HG03432 (cell line): ENCODE results near the gene MRFAP1L1.
"Not testable (repeated sequence)": the region's sequence is repeated elsewhere in the genome, so short reads cannot be mapped to it uniquely, and the experiment has no call there.

Experiments
- ATAC-seq: cut with Tn5 transposase; IDR thresholded peaks from one replicate; pipeline ENCODE4 v1.9.1; 2021; ENCODE audit warnings: mild to moderate bottlenecking, moderate library complexity; ENCODE audit not compliant: unreplicated experiment

Gene MRFAP1L1

GRCh38 chr4:6734165-6734786 lies 24.6 kb upstream of the MRFAP1L1 start:
- ATAC-seq, result no peak

DNA sequence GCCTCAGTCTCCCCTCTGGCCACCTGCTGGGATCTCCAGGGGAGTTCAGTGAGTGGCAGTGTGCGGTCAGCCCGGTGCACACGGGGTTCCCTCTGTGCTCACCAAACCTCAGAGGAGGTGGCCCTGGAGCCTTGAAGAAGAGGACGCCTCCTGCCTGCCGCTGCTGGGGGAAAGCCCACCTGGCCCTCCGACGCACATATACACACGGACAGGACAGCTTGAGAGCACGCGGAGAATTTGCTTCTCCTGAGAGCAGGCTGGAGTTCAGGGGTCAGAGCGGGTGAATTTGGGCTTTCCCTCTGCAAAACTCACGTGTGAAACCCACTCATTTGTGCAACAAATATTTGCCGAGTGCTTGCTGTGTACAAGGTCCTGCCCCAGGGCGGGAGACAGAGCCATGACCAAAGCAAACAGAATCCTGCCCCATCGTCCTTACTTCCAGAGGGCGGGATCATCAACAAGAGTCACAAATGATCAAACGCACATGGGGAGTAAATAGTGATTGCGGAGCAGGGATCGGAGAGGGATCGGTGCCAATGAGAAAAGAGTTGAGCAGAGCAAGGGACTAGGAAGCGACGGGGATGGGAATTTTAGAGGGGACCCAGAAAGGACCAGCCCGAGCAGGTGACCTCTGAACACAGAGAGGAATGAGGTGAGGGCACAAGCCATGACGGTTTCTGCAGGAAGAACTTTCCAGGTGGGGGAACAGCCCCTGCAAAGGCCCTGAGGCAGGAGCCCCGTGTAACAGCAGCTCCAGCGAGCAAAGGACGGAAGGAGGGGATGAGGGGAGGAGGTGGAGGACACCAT lies 23.9 kb upstream of the MRFAP1L1 start:
- ATAC-seq, result no peak

GRCh38 chr4:6732441-6733357 lies 23.0 kb upstream of the MRFAP1L1 start:
- ATAC-seq, result no peak

- ATAC-seq, result no peak
Observed at GRCh38 chr4:6731780-6732179, 22.1 kb upstream of the MRFAP1L1 start.

DNA sequence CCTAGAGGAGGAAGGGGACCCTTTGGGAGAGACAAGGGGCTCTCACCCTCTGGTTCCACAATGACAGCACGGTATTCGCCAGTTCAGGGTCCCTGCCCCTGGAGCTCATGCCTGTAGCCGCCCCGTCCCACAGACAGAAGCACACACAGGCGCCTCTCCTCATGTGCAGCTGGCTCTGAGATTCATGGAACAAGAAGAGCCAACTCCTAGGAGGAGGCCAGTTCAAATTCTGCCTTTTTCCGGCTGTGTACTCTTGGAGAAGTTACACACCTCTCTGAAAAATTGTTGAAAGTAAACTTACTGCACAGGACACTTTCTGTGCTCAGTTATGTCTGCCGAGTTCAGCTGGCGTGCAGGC lies 21.6 kb upstream of the MRFAP1L1 start:
- no peak for ATAC-seq

- ATAC-seq, result no peak
Observed at GRCh38 chr4:6730603-6731317, 21.1 kb upstream of the MRFAP1L1 start.

- ATAC-seq, result no peak
Observed at GRCh38 chr4:6728320-6729029, 18.8 kb upstream of the MRFAP1L1 start.

DNA sequence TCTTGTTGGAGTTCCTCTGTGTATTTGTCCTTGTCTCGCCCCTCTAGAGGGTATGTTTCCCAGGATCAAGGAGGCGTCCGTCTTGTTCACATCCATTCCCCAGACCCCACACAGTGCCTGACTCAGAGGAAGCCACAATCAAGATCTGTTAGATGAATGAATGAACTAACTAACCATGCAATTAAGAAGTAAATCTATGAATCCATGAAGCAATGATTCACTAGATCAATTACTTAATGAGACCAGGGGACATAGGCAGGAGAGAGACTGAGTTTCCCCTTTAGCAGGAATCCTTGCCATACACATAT lies 18.2 kb upstream of the MRFAP1L1 start:
- no peak for ATAC-seq

DNA sequence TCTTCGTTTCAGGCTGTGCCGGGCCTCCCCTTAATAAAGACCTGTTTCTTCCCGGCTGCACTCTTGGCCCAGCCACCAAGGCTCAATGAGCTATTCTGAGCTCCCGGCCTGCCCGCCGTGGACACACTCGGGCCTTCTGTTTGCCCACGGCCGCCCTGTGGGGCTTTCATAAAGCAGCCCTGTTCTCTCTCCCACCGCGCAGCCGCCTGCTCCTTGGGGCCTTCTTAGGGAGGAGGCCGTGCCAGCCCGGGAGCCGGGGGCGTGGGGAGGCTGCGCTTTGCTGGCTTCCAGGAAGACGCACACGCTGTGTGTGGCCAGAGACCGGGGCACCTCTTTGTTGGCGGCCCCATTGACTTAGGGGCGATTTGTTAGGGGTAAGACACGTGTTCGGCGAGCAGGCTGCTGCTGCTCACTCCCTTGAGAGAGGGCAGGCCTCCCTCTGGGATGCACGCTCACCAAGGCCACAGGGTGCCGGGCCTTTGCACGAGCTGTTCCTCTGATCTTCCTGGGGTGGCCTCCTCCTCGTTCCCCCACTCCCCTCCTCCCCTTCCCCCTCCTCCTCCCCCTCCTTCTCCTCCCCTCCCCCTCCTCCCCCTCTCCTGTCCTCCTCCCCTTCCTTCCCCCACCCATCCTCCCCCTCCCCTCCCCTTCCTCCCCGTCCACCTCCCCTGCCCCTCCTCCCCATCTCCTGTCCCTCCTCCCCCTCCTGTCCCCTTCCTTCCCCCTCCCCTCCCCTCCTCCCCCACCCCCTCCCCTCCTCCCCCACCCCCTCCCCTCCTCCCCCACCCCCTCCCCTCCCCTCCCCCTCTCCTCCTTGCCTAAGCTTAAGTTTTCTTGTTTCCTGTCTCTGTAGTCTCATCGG lies 17.6 kb upstream of the MRFAP1L1 start:
- no peak for ATAC-seq

DNA sequence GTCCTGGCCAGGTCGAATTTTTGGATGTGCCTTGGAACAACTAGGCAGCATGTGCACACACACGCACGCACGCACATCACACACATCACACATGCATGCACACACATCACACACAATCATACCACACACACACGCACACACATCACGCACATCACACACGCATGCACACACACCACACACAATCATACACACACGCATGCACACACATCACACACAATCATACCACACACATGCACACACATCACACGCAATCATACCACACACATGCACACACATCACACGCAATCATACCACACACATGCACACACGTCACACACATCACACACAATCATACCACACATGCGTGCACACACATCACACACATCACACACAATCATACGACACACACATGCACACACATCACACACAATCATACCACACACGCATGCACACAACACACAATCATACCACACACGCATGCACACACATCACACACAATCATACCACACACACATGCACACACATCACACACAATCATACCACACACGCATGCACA lies 15.8 kb upstream of the MRFAP1L1 start:
- not testable (repeated sequence) for ATAC-seq

DNA sequence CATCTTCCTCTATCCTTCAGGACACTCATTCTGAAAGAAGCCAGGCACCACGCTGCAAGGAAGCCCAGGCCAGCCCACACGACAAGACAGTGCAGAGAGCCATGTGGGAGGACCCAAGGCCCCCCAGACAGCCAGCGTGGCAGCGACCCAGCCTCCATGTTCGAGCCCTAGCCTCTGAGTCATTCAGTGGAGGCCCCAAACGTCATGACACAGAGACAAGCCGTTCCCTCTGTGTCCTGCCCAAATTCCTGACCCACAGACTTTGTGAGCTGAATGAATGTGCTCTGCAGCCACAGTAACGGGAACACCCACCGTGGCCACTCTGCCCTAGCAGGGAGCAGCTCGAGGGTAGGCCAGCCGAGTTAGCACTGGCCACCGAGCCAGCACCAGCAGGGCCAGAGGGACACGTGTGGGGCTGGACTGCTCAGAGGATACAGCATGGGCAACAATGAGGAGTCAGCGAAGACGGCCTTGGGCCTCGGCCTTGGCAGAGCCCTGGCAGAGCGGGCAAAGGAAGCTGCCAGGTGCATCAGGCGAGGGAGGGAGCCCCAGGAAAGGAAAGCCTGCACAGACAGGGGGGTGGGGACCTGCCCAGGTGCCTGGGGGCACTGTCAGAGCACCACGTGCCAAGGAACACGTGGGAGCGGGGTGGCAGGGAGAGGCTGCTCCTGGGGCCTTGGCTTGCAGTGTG lies 14.9 kb upstream of the MRFAP1L1 start:
- no peak for ATAC-seq

DNA sequence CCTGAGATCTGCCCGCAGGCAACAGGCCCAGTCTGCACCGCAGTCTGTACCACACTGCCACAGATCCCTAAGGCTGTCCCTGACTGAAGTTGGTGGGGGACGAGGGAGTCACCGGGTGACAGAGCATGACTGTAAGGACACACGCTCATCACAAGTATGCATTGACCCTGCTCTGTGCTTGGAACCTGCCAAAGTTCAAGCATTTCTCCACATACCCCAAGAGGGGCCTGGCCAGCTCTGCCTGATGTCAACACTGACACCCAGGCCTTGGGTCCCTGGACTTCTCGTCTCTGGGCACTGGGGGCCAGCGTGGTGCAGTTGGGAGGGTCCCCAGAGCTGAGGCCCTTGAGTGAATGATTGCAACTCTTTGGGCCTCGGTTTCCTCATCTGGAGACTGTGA lies 14.2 kb upstream of the MRFAP1L1 start:
- no peak for ATAC-seq

- no peak for ATAC-seq
Observed at GRCh38 chr4:6722891-6723290, 13.2 kb upstream of the MRFAP1L1 start.

GRCh38 chr4:6721121-6721520 lies 11.5 kb upstream of the MRFAP1L1 start:
- ATAC-seq, result no peak

DNA sequence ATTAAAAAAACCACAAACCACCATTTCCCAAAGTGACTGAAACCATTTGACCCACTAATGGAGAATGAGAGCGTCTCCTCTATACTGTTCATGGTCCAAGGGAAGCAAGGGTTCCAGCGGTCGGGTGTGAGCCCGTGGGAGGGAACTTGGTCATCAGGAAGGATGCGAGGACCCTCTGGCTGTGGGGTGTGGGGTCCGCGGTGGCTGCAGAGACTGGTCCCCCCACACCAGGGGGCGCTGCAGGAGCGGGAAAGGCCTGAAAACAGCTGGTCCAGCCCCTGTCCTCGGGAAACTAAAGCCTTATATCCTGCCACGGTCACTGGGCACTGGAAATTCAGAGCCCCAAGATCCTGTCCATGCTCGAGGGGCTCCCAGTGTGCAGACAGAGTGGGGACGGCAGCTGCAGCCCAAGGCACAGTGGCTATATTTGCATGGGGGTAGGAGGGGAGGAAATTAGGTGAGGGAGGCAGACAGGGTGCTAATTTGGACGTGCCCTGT lies 10.6 kb upstream of the MRFAP1L1 start:
- peak; percentile 22 for ATAC-seq

DNA sequence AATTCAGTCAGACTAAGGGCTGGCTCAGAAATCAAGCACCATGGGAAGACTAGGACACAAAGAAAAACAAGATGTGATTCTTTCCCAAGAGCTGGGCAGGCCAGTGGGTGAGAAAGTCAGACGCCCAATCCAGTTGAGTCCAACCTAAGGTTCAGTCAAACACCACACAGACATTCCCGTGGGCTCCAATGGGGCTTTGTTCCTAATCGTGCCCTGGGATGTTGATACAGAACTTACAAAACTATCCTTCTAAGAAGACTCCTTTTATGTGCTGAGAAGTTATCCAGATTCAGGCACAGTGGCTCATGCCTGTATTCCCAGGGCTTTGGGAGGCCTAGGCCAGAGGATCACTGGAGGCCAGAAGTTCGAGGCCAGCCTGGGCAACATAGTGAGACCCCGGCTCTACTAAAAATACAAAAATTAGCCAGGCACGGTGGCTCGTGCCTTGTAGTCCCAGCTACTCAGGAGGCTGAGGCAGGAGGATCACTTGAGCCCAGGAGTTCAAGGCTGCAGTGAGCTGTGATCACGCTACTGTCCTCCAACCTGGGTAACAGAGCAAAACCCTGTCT lies 10.0 kb upstream of the MRFAP1L1 start:
- ATAC-seq, result no peak

DNA sequence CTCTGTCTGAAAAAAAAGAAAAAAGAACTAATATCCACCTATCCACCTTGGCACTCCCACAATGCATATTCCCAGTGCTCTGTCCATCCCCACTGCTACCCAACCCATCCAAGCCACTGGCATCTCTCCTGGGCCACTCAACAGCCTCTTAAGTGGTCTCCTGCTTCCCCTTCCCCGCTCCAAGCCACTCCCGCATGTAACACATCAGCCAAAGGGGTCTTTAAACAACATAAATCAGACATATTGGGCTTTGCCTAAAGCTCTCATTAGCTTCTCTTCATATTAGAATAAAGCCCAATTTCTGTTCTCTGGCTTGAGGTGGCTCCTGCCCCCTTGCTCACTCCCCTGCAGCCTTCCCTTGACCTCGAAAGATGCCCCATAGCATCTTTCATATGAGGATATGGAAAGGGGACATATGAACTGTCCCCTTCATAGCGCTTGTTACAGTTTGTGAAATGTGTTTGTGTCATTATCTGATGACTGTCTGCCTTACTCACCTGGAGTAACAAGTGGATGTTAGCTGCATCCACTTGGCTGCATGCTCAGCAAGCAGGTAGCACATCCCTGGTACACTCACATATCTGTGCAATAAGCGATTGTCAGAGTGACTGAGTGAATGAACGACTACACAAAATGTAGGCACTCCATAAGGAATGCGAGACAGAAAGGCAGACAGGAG lies 9.4 kb upstream of the MRFAP1L1 start:
- ATAC-seq, result no peak
